HG02973 (cell line): ENCODE data around the gene DENND2A.
"Not testable (repeated sequence)": the region's sequence is repeated elsewhere in the genome, so short reads cannot be mapped to it uniquely, and the experiment has no call there.

ENCODE experiments used
- ATAC-seq: cut with Tn5 transposase; IDR thresholded peaks from one replicate; pipeline ENCODE4 v1.9.1; 2021; ENCODE audit warnings: moderate library complexity; ENCODE audit not compliant: unreplicated experiment

DENND2A gene

DNA sequence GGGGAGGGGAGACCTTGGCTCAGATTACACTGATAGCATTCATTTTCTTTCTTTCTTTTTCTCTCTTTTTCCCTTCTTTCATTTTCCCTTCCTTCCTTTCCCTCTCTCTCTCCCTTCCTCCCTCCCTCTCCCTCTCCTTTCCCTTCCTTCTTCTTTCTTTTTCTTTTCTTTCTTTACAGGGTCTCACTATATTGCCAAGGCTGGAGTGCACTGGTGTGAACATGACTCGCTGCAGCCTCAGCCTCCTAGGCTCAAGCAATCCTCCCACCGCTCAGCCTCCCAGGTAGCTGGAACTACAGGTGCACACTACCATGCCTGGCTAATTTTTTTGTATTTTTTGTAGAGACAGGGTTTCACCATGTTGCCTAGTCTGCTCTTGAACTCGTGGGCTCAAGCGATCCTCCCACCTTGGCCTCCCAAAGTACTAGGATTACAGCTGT lies 88.4 kb downstream of the DENND2A start:
- ATAC-seq = no peak

DNA sequence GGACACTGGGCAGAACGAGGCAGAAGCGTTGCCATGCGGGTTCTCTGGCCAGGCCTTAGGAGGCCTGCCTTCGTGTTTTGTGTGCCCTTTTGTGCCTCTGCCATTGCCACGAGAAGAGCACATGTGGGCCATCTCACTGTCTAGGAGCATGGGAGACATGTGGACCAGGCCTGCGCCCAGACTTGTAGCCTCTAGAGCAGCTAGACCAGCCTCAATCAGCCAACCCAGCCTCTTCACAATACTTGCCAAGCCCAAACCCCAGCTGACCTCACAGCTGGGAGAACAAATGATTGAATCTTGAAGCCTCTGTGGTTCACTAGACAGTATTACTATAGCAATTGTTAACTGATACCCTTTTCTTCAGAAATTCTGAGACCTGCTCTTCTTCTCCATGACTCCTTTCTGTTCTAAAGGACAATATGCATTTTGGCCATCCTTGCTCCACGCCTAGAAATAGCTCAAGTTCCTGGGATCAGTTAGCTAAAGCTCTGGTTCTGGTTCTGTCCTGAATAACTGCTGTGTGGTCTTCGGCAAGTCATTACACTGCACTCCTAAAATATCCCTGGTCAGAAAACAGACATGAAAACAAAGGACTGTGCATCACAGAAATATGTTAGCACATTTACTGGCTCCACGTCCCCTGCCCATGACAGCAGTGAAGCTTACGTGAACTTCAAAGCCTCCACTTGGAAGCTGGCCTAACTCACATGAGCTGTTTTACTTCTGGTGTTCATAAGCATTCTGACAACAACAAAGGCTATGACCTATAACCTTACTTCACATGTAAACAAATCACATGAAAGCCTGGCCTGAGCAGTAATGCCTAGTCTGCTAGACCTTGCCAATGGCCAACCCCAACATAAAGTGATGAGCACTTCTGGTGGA lies 89.0 kb downstream of the DENND2A start:
- ATAC-seq = no peak

DNA sequence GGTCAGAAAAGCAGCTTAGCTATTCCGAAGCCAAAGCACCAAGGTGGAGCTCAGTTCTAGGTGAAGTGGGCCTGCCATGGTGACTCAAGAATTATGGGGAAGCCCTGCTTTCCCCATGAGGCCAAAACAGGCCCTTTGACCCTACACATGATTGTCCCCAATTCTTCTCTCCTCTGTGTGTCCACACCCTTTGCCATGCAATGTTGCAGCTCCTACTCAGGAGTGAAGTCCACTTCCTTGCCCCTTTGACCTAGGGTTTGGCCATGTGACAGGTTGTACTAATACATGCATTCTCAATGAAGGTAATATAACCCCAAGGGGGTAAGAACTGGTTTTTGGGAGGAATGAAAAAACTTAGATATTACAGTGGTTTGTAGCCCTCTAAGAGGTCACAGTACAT lies 93.7 kb downstream of the DENND2A start:
- no peak for ATAC-seq

DNA sequence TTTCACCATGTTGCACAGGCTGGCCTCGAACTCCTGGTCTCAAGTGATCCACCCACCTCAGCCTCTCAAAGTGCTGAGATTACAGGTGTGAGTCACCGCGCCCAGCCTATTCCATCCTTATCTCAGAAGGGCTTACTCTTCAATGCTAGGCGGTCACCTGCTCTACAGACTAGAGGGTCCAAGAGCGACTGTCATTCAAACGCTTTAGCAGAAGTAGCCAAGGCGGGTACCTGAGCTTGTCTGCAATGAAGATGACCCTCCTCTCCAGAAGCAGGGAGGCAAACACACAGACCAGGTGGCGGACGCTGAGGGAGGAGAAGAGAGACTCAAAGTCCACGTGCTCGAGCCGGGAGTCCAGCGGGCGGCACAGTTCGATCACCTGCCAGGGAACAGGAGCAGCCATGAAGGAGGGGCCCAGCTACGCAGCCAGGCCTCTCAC lies 96.2 kb downstream of the DENND2A start:
- no peak for ATAC-seq

DNA sequence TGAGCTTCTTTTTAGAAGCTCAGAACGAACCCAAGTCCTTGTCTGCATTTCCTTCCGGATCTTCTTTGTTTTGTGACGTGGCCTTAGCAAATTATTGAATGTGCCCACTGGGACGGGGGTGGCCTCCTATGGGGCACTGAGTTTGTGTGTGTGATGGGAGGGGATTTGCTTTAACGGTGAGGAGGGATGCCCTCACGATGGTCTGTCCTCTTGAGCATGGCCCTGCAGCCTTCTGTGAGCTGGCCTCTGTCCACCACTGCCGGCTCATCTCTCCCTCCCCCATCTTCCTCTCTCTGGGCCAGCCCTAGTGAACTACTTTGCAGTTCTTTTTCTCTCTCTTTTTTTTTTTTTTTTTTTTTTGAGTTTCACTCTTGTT lies 98.4 kb downstream of the DENND2A start:
- no peak for ATAC-seq

DNA sequence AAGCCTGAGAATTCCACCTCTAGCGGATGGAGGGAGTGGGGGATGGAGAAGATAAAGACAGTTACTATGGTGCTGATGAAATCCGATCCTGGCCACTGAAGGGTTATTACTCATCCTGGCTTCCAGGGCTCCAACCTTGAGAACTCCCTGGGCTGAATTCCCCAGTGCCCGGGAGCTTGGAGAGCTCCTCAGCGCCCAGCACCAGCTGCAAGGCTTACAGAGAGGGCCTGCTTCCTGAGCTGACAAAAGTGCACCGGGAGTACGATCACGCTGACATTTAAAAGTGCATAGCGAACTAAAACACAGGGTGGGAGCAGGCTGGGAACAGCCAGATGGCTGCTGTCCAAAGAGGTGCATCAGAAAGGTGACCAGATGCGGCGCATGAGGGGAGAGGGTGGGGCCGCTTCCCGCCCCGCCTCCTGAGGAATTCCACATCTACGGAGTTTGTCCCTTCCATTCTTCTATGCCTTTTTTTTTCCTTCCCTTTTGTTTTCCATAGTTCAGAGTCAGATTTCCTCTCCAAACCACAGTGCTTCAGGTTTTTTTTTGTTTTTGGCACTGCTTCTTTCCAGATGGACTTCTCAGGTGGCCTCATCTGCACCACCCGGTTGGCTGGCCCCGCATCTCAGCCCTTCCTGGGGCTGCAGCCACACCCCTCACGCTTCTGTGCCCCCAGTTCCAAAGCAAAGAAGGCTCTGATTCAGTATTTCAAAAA lies 98.9 kb downstream of the DENND2A start:
- ATAC-seq = no peak

DNA sequence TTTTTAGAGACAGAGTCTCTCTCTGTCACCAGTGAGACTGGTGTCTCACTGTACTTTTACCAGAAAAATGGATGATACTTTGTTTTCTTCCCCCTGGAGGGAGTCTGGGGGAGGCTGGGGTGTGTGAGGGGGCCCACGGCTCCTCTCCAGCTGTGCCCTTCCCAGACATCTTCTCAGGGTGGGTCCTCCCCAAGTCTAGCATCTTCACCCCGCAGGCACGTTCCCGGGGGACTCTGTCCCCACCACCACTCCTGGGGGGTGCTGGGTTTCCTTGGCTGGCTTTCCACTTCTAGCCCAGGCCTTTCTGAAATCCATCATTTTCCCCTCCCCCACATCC lies 99.5 kb downstream of the DENND2A start:
- no peak for ATAC-seq

DNA sequence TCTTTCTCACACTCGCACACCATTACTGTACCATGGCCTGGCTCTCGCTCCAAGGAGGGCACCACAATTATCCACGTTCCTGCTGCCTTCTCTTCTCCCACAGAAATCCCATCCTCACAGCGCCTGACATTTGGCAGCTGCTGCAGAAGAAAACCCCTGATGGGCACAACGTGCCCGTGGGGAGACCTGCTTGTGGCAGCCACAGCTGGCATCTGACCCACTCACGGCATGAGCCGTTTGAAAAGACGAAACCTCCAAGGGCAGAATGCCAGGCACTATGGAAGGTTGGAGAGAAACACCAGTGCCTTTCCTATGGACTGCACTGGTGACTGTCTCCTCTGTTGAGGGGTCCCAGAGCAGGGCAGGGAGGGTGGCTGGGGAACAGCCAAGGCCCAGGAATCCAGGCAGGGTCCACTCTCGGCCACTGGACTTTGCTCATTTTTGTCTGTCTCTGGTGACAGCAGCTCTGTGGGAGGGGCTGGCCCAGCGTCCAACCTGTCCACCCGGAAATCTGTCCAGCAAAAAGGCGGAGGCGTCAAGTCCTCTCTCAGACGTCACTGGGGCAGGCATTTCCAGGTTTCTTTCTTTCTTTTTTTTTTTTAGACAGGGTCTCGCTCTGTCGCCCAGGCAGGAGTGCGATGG lies 100.4 kb downstream of the DENND2A start:
- no peak for ATAC-seq

DNA sequence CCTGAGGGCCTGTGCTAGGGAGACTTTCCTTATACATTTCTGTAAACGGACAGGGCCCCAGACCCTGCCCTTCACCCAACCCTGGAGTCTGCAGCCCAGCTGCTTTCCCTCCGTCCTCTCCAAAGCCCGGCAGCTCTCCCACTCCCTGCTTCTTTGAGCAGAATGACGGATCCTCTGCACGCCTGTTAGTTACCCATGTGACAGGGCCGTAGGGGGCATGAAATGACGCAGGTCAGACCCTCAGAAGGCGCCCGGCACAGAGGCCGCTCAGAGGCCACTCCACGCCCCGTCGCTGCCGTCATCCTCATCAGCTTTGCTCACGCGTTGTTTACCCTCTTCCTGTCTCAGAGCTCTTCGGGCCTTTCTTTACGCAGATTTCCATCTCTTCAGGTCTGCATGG lies 101.2 kb downstream of the DENND2A start:
- no peak for ATAC-seq

DNA sequence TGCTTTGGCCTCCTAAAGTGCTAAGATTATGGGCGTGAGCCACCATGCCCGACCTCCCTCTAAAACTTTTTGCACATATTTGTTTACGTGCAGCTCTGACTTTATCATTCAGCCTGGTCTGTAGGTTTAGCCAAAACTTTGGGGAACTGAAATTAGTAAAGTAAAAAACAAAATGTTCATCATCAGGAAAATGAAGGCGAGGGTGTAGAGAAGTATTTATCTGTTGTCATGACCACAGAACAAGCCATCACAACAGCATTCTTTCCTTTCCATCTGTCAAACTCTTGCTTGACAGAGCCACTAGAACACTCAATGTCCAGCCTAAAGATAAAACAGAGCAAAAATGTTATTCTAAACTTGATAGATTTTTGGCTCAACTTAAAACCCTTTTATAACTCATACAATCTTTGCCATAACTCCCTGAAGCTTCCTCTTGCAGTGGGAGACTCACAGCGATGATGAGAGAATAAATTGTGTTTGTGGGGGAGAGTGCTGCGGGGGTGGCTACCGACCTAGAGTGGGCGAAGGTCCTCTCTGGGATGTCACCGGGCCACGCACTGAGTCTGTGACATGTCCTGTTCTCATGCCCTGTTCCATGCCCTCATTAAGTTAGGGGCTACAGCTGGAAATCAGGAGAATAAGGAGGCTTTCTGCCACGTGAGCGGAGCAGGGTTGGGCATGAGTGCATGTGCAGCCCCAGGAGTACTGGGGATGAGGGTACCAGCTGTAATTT lies 102.7 kb downstream of the DENND2A start:
- peak; percentile 74 for ATAC-seq

DNA sequence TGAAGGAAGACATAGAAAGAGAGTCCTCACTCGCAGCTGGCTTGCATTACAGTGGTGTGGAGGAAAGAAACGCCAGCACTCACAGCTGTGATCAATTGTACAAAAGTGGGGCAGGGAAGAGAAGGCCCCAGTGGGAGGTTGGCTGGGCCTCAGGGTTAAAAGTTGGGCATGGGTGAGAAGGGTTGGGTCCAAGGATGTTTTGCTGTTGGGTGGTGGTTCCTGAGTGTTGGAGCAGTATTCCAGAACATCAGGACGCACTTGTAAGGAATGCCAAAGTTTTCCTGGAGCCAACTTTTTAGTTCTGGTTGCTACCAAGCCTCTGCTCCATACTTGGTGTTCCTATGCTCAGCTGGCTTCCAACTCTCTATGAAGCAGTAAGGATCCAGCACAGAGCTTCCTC lies 105.9 kb downstream of the DENND2A start:
- ATAC-seq = no peak

DNA sequence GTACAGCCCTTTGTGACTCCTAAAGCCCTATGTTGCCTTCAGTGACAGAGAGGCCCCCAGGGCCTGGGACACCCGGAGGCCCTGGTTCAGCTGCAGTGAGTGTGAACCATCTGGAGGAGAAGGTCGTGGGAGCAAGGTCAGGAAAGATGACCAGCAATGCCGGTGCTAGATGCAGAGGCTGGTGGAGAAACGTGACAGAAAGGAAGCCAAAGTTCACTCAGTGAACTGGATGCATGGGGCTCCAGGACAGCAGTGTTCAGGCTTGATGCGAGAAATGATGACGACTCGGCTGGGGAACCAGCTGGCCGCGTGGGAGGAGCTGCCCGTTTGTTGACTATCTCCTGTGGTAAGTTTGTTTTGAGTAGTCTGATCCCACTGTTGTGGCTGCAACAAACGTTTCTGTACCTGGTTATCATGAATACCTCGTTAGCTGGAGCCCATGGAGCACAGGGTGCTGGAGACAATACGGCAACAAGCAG lies 107.2 kb downstream of the DENND2A start:
- no peak for ATAC-seq

DNA sequence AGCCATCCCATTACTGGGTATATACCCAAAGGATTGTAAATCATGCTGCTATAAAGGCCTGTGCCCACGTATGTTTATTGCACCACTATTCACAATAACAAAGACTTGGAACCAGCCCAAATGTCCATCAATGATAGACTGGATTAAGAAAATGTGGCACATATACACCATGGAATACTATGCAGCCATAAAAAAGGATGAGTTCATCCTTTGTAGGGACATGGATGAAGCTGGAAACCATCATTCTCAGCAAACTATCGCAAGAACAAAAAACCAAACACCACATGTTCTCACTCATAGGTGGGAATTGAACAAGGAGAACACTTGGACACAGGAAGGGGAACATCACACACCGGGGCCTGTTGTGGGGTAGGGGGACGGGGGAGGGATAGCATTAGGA lies 111.2 kb downstream of the DENND2A start:
- ATAC-seq = not testable (repeated sequence)

DNA sequence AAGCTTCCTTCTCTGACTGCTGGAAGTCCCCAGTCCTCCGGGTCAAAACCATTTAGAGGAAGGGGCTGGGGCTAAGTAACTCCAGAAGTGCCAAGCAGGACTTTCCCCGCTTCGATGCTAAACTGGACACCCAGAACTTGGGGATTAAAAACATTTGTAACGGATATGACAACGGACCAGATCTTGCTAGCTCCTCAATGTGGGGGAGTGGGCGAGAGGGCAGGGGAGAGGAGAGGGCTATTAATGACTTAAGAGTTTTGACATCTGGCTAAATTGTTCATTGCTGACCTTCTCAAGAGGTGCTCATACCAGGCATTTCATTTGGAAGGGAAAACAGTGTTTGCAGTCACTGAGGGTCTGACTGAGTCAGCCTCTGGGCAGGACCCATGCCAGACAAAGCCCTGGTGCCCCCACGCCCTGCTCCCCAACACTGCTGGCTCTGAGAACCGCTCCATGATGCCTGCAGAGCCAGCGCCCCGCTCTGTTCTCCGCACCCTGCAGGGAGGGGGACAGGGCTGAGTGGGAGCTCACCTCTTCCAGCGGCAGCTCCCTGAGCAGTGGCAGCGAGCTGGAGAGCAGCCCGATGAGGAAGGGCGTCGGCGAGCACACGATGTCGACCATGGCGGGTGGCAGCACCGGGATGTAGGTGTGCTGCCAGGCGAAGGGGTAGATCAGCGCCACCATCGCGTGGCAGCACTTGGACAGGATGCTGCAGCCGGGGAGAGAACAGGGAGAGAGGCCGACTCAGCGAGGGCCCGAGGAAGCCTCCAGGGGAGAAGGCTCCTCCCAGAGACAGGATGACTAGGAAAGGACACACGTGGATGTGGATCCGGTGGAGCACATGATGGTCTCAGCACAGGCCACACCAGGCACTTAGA lies 113.6 kb downstream of the DENND2A start:
- ATAC-seq = no peak

DNA sequence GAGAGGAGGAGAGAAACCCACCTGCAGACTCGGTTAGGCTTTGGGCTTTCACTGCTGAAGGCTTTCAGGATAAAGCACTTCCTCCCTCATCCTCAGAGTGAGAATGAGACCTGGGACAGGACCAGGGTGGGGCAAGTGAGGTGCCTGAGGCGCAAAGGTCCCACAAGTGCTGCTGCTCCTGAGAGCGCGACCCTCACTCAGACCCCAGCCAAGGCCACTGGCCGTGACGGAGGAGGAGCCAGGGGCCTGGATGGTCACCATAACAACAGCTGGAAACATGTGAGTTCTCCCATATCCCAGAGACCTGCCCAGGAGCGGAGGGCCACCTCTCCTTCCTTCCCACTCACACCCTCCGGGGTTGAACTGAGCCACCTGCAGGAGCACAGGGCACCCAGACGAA lies 114.4 kb downstream of the DENND2A start:
- ATAC-seq = no peak

DNA sequence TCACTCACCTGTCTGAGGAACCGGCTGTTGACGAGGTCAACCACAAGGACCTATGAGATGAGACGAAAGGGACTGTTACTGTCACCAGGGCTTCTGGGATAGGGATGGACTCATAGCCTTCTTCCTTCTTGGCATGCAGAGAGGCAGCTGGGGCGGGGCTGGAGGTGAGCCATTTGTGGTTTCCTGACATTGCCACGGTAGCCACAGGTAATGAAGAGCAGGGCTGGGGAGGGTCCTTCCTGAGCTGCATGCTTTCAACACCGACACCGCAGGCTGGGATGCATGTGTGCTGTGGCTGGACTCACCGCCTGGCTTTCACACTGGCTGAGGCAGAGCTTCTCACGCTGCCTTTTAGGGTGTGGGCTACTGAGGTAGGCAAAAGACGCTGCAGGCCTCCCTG lies 114.9 kb downstream of the DENND2A start:
- ATAC-seq = no peak

DNA sequence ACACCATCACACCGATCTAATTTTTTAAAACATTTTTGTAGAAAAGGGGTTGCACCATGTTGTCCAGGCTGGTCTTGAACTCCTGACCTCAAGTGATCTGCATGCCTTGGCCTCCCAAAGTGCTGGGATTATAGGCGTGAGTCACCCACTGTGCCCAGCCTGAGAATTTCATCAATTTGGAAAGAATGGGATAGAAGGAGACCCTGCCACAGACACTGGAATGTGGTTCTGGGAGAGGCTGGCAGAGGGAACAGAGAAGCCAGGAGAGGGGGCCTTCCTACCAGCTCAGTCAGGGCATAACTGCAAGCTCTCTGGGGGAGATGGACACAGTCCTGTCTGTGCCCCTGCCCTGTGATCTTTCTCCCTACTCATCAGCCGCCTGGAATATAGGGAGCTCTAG lies 119.2 kb downstream of the DENND2A start:
- ATAC-seq = no peak

DNA sequence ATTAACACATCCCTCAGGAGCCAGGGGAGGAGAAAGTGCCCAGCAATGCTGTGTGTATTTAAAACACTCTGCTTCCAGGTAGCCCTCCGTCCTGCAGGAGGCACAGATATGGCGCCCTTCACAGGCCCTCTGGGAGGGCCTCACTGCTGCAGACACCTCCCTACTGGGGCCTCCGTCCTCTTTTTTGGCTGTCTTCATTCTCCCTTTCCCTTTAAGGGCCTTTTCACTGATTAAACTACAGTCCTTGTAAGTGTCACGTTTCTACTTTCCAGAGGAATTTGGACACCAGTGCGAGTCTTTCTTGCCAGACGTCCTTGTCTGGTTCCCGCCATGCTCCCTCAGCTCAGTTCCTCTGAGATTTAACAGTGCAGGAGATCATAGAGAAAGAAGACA lies 121.6 kb downstream of the DENND2A start:
- no peak for ATAC-seq

DNA sequence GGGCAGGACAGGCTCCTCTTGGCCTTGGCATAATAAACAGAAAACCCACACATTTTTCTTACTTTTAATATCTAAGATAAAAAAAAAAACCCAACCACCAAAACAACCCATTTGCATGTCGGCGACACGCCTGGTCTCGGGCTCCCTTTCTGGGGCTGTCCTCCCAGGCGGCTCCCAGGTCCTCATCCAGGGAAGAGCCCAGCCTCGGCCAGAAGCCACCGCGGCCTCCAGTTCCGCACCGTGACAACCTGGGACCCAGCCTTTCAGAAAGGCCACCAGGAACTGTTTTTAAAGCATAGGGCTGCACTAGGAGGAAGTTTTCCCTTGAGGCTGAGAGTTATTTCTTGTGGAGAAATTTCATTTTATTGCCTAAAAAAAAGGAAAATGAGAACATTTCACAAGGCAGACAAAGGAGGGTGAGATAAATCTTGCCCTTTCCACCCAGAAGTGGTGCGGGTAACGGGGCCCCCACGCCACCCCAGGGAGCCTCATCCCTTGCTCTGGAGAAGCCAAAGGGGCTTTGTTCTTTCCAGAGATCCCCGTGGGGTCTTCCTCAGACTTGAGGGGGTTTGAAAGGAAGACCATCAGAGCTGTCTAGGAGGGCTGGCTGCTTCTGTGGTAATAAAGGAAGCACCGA lies 122.1 kb downstream of the DENND2A start:
- ATAC-seq = no peak
